ENCODE data around the gene TLX2.

- TF ChIP-seq CTCF (IDR thresholded peaks at IDR 0.05; ENCODE audit: low read depth, low read length) (no peak), EZH2phosphoT487 (IDR thresholded peaks at IDR 0.05; ENCODE audit: low read depth) (no peak)
Observed at GRCh38 chr2:74474481-74474880, 39.8 kb upstream of the TLX2 start.
